IMR-90 (cell line): ENCODE measurements around the gene HGD. TPM values are rescaled to one million over a fixed set of nuclear protein-coding genes. Genes with fewer than 3 reads are reported as not detected.
A peak's percentile ranks its signal among the peaks of the same experiment; 100 is the strongest.

Experiments
- ATAC-seq: fragments of 200-7000 bp; cut with Tn5 transposase; 2 replicates; pipeline ENCODE4 v1.9.1; 2020; ENCODE audit warnings: low read depth, mild to moderate bottlenecking, moderate library complexity
- BruUV-seq: library from RNA; stranded (reverse); fragments of 400-500 nt; replicated peaks from 2 replicates; lab custom pipeline; 2021; lab: Mats Ljungman, UMichigan
- CTCF ChIA-PET: fragments of 300-600 bp; formaldehyde crosslinking; extraction: SDS; loops from one replicate; lab custom pipeline; 2021; ENCODE audit warnings: antibody characterized with exemption; lab: Yijun Ruan, JAX
- POLR2A ChIA-PET: fragments of 300-600 bp; sonication (Branson Sonifier 250); formaldehyde crosslinking; loops from one replicate; lab custom pipeline; 2022; ENCODE audit warnings: antibody characterized with exemption; ENCODE audit not compliant: unreplicated experiment; lab: Charles Lee
- DNase-seq: peaks from one replicate; pipeline ENCODE4 v3.0.0; 2013
- H2AFZ ChIP-seq: replicated peaks from 2 replicates; pipeline ENCODE3; 2013; ENCODE audit warnings: low read length, mild to moderate bottlenecking; ENCODE audit not compliant: poor library complexity
- H2AK5ac ChIP-seq: 2 replicates; pipeline ENCODE4 v1.6.1; 2013; ENCODE audit warnings: low read depth, low read length, inconsistent platforms
- H2AK9ac ChIP-seq: replicated peaks from 2 replicates; pipeline ENCODE3; 2013; ENCODE audit warnings: mild to moderate bottlenecking, low read depth, low read length, moderate library complexity; ENCODE audit not compliant: poor library complexity
- H2BK120ac ChIP-seq: 2 replicates; pipeline ENCODE4 v1.6.1; 2013; ENCODE audit warnings: low read depth, low read length, inconsistent platforms
- H2BK15ac ChIP-seq: 3 replicates; pipeline ENCODE4 v1.6.1; 2013; ENCODE audit warnings: low read depth, low read length, inconsistent platforms
- H2BK20ac ChIP-seq: 2 replicates; pipeline ENCODE4 v1.6.1; 2013; ENCODE audit warnings: low read depth, mild to moderate bottlenecking, inconsistent platforms, low read length, moderate library complexity
- H2BK5ac ChIP-seq: 2 replicates; pipeline ENCODE4 v1.6.1; 2013; ENCODE audit warnings: mild to moderate bottlenecking, low read depth, low read length, inconsistent platforms; ENCODE audit not compliant: poor library complexity, severe bottlenecking
- H3K14ac ChIP-seq: replicated peaks from 2 replicates; pipeline ENCODE4 v1.6.1; 2013; ENCODE audit warnings: low read depth, low read length, inconsistent platforms
- H3K18ac ChIP-seq: 2 replicates; pipeline ENCODE4 v1.6.1; 2013; ENCODE audit warnings: low read depth, low read length, control low read depth
- H3K23ac ChIP-seq: 2 replicates; pipeline ENCODE4 v1.6.1; 2013; ENCODE audit warnings: low read depth, low read length, inconsistent platforms
- H3K27ac ChIP-seq: 2 replicates; pipeline ENCODE4 v1.5.1; 2013; ENCODE audit warnings: mild to moderate bottlenecking, control low read depth, low read length; ENCODE audit not compliant: insufficient read depth
- H3K27me3 ChIP-seq: 2 replicates; pipeline ENCODE4 v1.6.1; 2013; ENCODE audit warnings: low read length; ENCODE audit not compliant: control insufficient read depth, insufficient read depth
- H3K36me3 ChIP-seq: 2 replicates; pipeline ENCODE4 v1.6.1; 2013; ENCODE audit warnings: low read length, mixed read lengths; ENCODE audit not compliant: control insufficient read depth, insufficient read depth
- H3K4ac ChIP-seq: 2 replicates; pipeline ENCODE4 v1.6.1; 2013; ENCODE audit warnings: low read depth, low read length, inconsistent platforms
- H3K4me1 ChIP-seq: 2 replicates; pipeline ENCODE4 v1.6.1; 2013; ENCODE audit warnings: low read length, mixed read lengths; ENCODE audit not compliant: control insufficient read depth, insufficient read depth
- H3K4me2 ChIP-seq: 2 replicates; pipeline ENCODE4 v1.6.1; 2013; ENCODE audit warnings: low read depth, mild to moderate bottlenecking, control low read depth, low read length, moderate library complexity
- H3K4me3 ChIP-seq: 2 replicates; pipeline ENCODE4 v1.5.1; 2013; ENCODE audit warnings: low read depth, mild to moderate bottlenecking, control low read depth, low read length, moderate library complexity; ENCODE audit not compliant: insufficient read depth
- H3K56ac ChIP-seq: 2 replicates; pipeline ENCODE4 v1.6.1; 2013; ENCODE audit warnings: low read length, inconsistent platforms; ENCODE audit not compliant: insufficient read depth; ENCODE audit errors: extremely low read depth
- H3K79me1 ChIP-seq, 2 experiments: 2 replicates each; pipeline ENCODE4 v1.6.1; 2013; ENCODE audit warnings: low read length in 2 of 2, inconsistent platforms in 1 of 2, low read depth in 1 of 2
- H3K9ac ChIP-seq: 2 replicates; pipeline ENCODE4 v1.6.1; 2013; ENCODE audit warnings: low read depth, low read length, control low read depth
- H3K9me1 ChIP-seq: 2 replicates; pipeline ENCODE4 v1.6.1; 2013; ENCODE audit warnings: low read length, inconsistent platforms; ENCODE audit not compliant: insufficient read depth
- H3K9me3 ChIP-seq: 2 replicates; pipeline ENCODE4 v1.6.1; 2013; ENCODE audit warnings: low read length; ENCODE audit not compliant: control insufficient read depth, insufficient read depth
- H4K20me1 ChIP-seq: 2 replicates; pipeline ENCODE4 v1.6.1; 2013; ENCODE audit warnings: low read length, inconsistent platforms; ENCODE audit not compliant: insufficient read depth
- H4K5ac ChIP-seq: 2 replicates; pipeline ENCODE4 v1.6.1; 2013; ENCODE audit warnings: mild to moderate bottlenecking, low read depth, low read length, control low read depth
- H4K8ac ChIP-seq, 2 experiments: 2 replicates each; pipeline ENCODE4 v1.6.1; 2013; ENCODE audit warnings: low read depth in 2 of 2, low read length in 2 of 2, control low read depth in 1 of 2, inconsistent platforms in 1 of 2
- H4K91ac ChIP-seq: 2 replicates; pipeline ENCODE4 v1.6.1; 2013; ENCODE audit warnings: low read depth, low read length, inconsistent platforms; ENCODE audit not compliant: insufficient read depth
- BHLHE40 ChIP-seq: fragments of 150-350 bp; IDR thresholded peaks from 2 replicates; pipeline ENCODE4 v1.6.1; 2016; ENCODE audit warnings: mild to moderate bottlenecking, low read depth, low read length
- CEBPB ChIP-seq: IDR thresholded peaks from 2 replicates; pipeline ENCODE4 v1.6.1; 2012; ENCODE audit warnings: low read depth, low read length, improper control_type of control experiment
- CHD1 ChIP-seq: IDR thresholded peaks from 2 replicates; pipeline ENCODE4 v1.6.1; 2012; ENCODE audit warnings: low read depth, low read length, improper control_type of control experiment
- FOS ChIP-seq: fragments of 150-350 bp; IDR thresholded peaks from 2 replicates; pipeline ENCODE4 v1.6.1; 2016; ENCODE audit warnings: low read depth, low read length
- MAFK ChIP-seq: IDR thresholded peaks from 2 replicates; pipeline ENCODE4 v1.6.1; 2012; ENCODE audit warnings: low read depth, low read length, improper control_type of control experiment
- MAZ ChIP-seq: IDR thresholded peaks from 2 replicates; pipeline ENCODE4 v1.6.1; 2012; ENCODE audit warnings: low read depth, mild to moderate bottlenecking, low read length, improper control_type of control experiment, moderate library complexity, borderline replicate concordance
- MXI1 ChIP-seq: IDR thresholded peaks from 2 replicates; pipeline ENCODE4 v1.6.1; 2012; ENCODE audit warnings: low read depth, mild to moderate bottlenecking, low read length, moderate library complexity, borderline replicate concordance
- NFE2L2 ChIP-seq: fragments of 150-350 bp; IDR thresholded peaks from 2 replicates; pipeline ENCODE4 v1.6.1; 2016; ENCODE audit warnings: low read depth, mild to moderate bottlenecking, low read length
- POLR2A ChIP-seq: IDR thresholded peaks from 2 replicates; pipeline ENCODE4 v1.6.1; 2012; ENCODE audit warnings: mild to moderate bottlenecking, low read depth, low read length
- RAD21 ChIP-seq: IDR thresholded peaks from 2 replicates; pipeline ENCODE4 v1.6.1; 2012; ENCODE audit warnings: low read length, improper control_type of control experiment
- RCOR1 ChIP-seq: IDR thresholded peaks from 2 replicates; pipeline ENCODE4 v1.6.1; 2012; ENCODE audit warnings: mild to moderate bottlenecking, low read length, improper control_type of control experiment; ENCODE audit not compliant: insufficient replicate concordance
- RFX5 ChIP-seq: IDR thresholded peaks from 2 replicates; pipeline ENCODE4 v1.8.0; 2012; ENCODE audit warnings: low read depth, mild to moderate bottlenecking, low read length, moderate library complexity
- SMC3 ChIP-seq: fragments of 150-350 bp; IDR thresholded peaks from 2 replicates; pipeline ENCODE4 v1.6.1; 2016; ENCODE audit warnings: low read depth, mild to moderate bottlenecking, antibody characterized with exemption, low read length, moderate library complexity
- WGBS, 2 experiments: methylation state at CpG; one replicate each; pipeline versions ENCODE4 v1.1.5 to v1.1.7; 2013; ENCODE audit warnings: missing lambda C conversion rate in 2 of 2; ENCODE audit not compliant: insufficient read length in 1 of 2; ENCODE audit errors: extremely low coverage in 2 of 2; 5-methylcytosine and 5-hydroxymethylcytosine counted together
- dilution Hi-C: fragments of 300-500 bp; cut with HindIII; formaldehyde crosslinking; loops from one replicate; pipeline ENCODE4 v1.14.3; 2018; ENCODE audit warnings: low sequenced_read_pairs; ENCODE audit not compliant: unreplicated experiment
- in situ Hi-C: fragments of 300-500 bp; cut with MboI; formaldehyde crosslinking; loops from 3 replicates; pipeline ENCODE4 v1.14.3; 2019; ENCODE audit warnings: low sequenced_read_pairs, inconsistent platforms, mixed read lengths
- intact Hi-C: fragments of 100-400 bp; cut with micrococcal nuclease; formaldehyde crosslinking; loops from 2 replicates; pipeline ENCODE4 v1.10.0; 2022
- polyA plus RNA-seq, 3 experiments: library from polyadenylated mRNA; depleted of rRNA; stranded (reverse); fragments of >200 nt; gene quantifications; 2 replicates each; pipeline ENCODE4 v1.2.3, GENCODE V29; 2012; ENCODE audit warnings: low replicate concordance in 1 of 3
- total RNA-seq: library from RNA; depleted of rRNA; stranded (reverse); fragments of >200 nt; gene quantifications from 2 replicates; pipeline ENCODE4 v1.2.3, GENCODE V29; 2012
- TF ChIP-seq, protein P1 (sequence below): conservative IDR thresholded peaks from 2 replicates; pipeline ENCODE4 v1.5.1; 2012; ENCODE audit warnings: mild to moderate bottlenecking, low read depth, low read length, improper control_type of control experiment
- TF ChIP-seq, protein P2 (sequence below): fragments of 150-350 bp; IDR thresholded peaks from 2 replicates; pipeline ENCODE4 v1.6.1; 2016; ENCODE audit warnings: low read depth, mild to moderate bottlenecking, low read length, moderate library complexity, borderline replicate concordance
- TF ChIP-seq, protein P3 (sequence below): fragments of 150-350 bp; IDR thresholded peaks from 2 replicates; pipeline ENCODE4 v1.6.1; 2017; ENCODE audit warnings: mild to moderate bottlenecking, antibody characterized with exemption, low read length, low read depth

HGD gene
- total and polyA plus RNA-seq, 2 of the 4 experiments (the other 2 are of a cell fraction) = 0.14 TPM; not detected in 1

DNA sequence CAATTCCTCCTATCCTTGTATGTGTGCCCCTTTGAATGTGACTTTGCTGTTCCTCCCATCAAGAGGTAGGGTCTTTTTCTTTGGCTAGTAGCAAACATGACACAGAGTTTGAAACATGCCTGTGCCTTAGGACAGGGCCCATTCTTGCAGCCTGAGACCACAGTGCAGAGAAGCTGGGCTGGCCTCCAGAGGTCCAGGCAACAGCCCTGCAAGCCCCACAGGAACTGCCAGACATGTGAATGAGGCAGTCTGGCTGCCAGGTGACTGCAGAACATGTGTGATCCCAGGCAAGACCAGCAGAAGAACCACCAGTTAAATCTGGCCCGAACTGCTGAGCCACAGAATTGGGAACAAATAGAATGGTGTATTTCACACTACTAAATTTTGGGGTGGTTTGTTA lies 1.2 kb upstream of the HGD start:
- in situ Hi-C loops = no loop called here
- Histone ChIP-seq H2BK120ac (no peak overlapping the region), H3K27ac (no peak overlapping the region), H2BK5ac (peak overlapping the region; percentile 18), H3K14ac (no peak overlapping the region), H3K9me3 (no peaks in the 10 kb centered on the region), H3K27me3 (no peaks in the 10 kb centered on the region), H2AK5ac (no peak overlapping the region), H3K9ac (no peak overlapping the region), H2AK9ac (no peak overlapping the region), H3K4me3 (no peak overlapping the region), H3K4ac (no peak overlapping the region), H3K56ac (no peak overlapping the region), H2BK20ac (no peak overlapping the region), H2BK15ac (no peak overlapping the region), H4K91ac (peak overlapping the region; percentile 1; the same call in 1 of the 2 replicates), H4K20me1 (no peaks in the 10 kb centered on the region), H3K4me2 (no peak overlapping the region), H3K36me3 (no peaks in the 10 kb centered on the region), H3K23ac (no peak overlapping the region), H3K4me1 (peaks cover 4% of the 10 kb centered on the region; the same call in 1 of the 2 replicates), H2AFZ (no peak overlapping the region), H3K18ac (no peak overlapping the region), H4K5ac (no peak overlapping the region), H3K9me1 (no peaks in the 10 kb centered on the region), H4K8ac (no peak overlapping the region), H3K79me1 (no peaks in the 10 kb centered on the region)
- intact Hi-C loops = no loop called here
- CTCF ChIA-PET = no interaction called here
- dilution Hi-C loops = no loop called here
- DNase-seq (peak; percentile 45), ATAC-seq (no peak)
- TF ChIP-seq POLR2A (no peak), RAD21 (no peak), FOS (no peak), MXI1 (no peak), BHLHE40 (no peak), CEBPB (no peak), RFX5 (no peak), MAZ (no peak), SMC3 (no peak), MAFK (no peak), RCOR1 (no peak), CHD1 (no peak), NFE2L2 (no peak)
- TF ChIP-seq, protein P1, sequence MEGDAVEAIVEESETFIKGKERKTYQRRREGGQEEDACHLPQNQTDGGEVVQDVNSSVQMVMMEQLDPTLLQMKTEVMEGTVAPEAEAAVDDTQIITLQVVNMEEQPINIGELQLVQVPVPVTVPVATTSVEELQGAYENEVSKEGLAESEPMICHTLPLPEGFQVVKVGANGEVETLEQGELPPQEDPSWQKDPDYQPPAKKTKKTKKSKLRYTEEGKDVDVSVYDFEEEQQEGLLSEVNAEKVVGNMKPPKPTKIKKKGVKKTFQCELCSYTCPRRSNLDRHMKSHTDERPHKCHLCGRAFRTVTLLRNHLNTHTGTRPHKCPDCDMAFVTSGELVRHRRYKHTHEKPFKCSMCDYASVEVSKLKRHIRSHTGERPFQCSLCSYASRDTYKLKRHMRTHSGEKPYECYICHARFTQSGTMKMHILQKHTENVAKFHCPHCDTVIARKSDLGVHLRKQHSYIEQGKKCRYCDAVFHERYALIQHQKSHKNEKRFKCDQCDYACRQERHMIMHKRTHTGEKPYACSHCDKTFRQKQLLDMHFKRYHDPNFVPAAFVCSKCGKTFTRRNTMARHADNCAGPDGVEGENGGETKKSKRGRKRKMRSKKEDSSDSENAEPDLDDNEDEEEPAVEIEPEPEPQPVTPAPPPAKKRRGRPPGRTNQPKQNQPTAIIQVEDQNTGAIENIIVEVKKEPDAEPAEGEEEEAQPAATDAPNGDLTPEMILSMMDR = no peak
- TF ChIP-seq, protein P2, sequence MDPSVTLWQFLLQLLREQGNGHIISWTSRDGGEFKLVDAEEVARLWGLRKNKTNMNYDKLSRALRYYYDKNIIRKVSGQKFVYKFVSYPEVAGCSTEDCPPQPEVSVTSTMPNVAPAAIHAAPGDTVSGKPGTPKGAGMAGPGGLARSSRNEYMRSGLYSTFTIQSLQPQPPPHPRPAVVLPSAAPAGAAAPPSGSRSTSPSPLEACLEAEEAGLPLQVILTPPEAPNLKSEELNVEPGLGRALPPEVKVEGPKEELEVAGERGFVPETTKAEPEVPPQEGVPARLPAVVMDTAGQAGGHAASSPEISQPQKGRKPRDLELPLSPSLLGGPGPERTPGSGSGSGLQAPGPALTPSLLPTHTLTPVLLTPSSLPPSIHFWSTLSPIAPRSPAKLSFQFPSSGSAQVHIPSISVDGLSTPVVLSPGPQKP = no peak
- TF ChIP-seq, protein P3, sequence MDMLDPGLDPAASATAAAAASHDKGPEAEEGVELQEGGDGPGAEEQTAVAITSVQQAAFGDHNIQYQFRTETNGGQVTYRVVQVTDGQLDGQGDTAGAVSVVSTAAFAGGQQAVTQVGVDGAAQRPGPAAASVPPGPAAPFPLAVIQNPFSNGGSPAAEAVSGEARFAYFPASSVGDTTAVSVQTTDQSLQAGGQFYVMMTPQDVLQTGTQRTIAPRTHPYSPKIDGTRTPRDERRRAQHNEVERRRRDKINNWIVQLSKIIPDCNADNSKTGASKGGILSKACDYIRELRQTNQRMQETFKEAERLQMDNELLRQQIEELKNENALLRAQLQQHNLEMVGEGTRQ = no peak
- WGBS, 2 experiments = no CpG with 5 or more reads among the region's 1 CpG
- BruUV-seq = no TSS peak
- POLR2A ChIA-PET = no interaction called here
